Ovary (tissue), 3 donors: ENCODE data around the gene RNU1-4.
"Not testable (repeated sequence)": the region's sequence is repeated elsewhere in the genome, so short reads cannot be mapped to it uniquely, and the experiment has no call there.

ENCODE experiments used
- CTCF ChIP-seq, 3 donors: fragments of 450-650 bp in 2 of 3; fragments of 200-600 bp in 1 of 3; IDR thresholded peaks; one replicate each; pipeline versions ENCODE4 v1.5.1 to v1.8.0; 2016 to 2022; ENCODE audit warnings: antibody characterized with exemption in 3 of 3, mild to moderate bottlenecking in 1 of 3
- EP300 ChIP-seq: sonication (generic); formaldehyde crosslinking; IDR thresholded peaks from one replicate; pipeline ENCODE4 v1.6.1; 2017; ENCODE audit warnings: antibody characterized with exemption
- POLR2A ChIP-seq: fragments of 450-650 bp; IDR thresholded peaks from one replicate; pipeline ENCODE4 v1.6.1; 2017; ENCODE audit warnings: antibody characterized with exemption, mild to moderate bottlenecking, moderate library complexity
- donor health status: DM: no; HTN: no; CAD: no.

- not testable (repeated sequence) for TF ChIP-seq CTCF (IDR thresholded peaks at IDR 0.05); POLR2A; EP300
These were observed 32.2 kb downstream of the RNU1-4 start for GRCh38 chr1:16772275-16773204.
